Inflammatory macrophage treated with lipopolysaccharide for 4 hours (primary cell): ENCODE data around the gene MTOR.
"Not testable (repeated sequence)": the region's sequence is repeated elsewhere in the genome, so short reads cannot be mapped to it uniquely, and the experiment has no call there.

Source experiments
- DNase-seq: peaks from one replicate; pipeline ENCODE4 v3.0.0-alpha.2; 2020

MTOR gene

DNA sequence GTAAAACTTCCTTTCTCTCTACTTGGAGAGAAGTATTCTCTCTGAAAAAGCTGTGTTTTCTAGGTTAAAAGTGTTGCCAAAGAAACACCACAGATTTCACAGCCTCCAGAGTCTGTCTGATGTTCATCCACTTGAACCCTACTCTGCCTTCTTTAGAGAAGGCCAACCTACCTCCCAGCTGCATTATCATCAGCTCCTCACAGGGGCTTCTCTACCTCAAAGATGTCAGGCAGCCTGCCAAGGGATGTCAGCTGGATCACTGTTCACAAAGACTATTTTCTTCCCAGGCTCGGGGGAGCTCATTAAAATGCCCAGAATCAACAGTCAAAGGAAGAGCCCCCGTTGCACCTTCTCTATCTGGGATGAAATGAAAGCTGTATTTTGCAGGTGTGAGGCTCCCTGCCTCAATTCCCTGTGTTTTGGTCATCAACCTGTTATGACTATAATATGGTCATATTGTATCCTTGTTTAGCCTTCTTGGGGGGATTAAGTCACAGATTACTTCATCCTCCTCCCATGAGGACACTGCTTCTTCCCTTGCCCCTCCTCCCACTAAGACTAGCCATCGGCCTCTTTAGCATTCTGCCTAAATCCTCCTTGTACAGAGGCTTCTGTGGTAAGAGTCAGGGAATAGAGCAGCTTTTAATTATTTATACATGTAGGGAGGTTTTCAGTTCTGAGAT, 47.5 kb downstream of the MTOR start:
- no peak for DNase-seq

DNA sequence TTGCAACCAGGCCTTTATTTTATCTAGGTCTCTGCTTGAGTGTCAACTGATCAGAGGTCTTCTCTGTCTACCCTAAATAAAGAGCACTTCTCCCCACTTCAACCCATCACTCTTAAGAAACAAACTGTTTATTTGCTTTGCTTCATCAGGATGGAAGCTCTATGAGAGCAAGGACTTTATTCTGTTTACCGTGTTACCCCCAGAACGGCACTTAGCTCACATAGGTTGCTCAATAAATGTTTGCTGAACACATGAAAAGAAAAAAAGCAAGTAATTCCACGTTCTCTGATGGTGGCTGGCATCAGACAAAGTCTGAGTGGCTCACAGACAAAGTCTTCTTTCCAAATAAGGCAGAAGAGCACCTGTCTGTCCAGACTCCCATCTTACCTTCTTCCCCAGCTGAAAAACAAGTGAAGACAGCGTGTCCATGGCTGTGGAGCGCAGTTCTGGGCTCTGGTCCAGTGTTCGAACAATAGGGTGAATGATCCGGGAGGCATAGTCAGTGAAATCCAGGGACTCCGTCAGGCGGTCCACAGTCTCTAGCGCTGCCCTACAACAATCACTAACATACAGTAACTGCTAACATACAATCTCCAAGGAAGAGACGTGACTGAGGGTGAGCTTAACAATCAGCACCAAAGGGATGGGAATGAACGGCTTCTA, 50.3 kb downstream of the MTOR start:
- DNase-seq: no peak

DNA sequence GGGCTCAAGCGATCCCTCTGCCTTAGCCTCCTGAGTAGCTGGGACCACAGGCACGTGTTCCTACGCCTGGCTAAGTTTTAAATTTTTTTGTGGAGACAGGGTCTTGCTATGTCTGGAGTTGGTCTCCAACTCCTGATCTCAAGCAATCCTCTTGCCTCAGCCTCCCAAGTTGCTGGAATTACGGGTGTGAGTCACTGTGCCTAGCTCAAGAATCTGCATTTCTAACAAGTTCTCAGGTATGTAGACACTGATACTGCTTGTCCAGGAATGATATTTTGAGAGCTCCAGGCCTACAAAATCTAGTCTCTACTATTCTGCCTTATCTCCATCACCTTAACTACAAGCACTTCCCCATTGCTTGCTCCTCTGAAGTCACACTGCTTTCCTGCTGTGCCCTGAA, 50.9 kb downstream of the MTOR start:
- DNase-seq: no peak

DNA sequence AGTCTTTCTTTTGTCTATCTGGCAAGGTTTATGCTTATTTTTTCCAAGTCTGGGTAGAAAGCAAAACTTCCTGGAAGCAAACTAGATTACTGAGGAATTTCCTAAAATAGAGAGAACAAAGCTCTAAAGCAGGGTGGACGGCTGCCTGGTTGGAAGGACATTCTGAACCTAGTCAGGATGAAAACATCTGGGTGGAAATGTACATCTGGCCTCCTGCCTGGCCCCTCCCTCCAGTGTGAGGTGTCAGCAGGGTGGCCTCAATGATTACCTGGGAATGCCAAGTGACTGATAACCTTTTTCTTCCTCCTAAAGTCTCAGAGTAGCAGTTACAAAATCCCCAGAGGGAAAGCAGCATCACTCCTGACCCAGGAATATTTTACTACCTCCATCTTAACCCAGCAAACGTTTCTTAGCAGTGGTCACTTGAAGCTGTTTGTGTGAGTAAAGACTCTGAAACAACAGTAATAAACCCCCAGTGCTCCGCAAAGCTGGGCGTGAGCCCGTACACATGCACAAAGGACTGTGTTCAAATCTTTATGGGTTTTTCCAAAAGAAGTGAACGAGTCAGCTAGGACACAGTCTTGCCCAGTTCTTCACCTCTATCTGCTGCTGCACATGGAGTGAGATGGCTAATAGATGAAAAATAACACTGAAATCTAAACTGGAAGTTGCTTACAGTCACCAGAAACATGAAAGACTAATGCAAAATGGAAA, 54.3 kb downstream of the MTOR start:
- no peak for DNase-seq

DNA sequence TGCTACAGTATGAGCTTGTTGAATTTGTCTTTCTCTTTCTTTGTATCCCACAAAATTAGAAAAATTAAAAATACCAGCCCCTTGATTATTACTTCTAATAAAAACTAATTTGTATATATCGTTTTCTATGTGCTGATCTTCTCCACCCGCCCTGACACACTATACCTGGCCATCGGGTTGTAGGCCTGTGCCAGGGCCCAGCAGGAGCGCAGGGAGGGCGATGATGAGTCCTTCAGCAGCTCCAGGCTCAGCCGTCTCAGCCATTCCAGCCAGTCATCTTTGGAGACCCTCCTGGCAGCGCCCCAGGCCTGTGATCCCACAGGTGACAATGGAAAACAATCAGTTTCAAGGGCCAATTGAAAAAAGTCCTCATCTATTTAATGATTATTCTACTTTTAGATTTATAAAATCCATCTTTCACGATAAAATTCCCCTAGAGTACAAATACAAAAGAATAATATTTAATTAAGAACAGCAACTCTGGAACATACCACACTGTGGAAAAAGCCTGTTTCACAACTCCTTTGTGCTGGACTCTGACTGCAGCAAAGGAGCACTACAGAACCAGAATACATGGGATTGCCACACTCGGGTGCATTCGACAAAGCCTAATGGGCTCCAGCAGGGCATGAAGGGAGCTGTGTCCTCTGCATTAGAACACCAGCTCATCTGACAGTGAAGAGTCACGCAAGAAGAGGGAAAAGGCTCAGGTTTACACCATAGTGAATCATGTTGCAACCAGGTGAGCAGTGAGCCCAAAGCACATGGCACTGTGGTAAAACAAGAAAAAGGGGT, 57.8 kb downstream of the MTOR start:
- no peak for DNase-seq

DNA sequence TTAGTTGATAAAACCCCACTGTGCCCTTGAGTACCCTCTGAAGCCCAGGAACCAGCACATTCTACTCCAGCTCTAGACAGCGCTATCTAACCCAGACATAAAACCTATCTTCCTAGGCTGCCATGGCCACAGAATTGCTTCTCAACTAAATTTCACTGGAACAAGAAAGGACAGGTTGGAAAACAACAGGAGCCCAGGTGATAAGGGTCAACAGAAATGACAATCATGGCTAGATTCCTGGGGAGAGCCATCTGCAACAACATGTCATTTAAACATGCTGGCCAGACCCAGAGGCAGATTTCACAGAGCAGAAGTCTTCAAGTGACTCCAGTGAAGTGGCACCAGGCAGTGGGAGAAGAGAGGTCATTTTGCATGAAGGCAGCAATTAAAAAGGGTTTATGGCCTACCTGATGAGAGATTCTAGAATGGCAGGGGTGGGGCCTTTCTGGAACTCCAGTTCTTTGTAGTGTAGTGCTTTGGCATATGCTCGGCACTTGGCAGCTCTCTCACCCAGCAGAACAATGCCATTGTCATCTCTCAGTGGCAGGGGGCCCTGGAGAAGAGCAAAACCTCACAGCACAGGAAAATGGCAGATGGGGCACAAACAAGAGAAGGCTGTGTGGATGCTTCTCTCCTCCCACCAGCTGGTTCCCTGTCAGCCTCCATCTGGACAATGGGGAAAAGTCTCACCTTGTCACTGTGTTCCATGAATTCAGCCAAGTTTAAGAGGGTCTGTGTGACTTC, 63.3 kb downstream of the MTOR start:
- DNase-seq: no peak

DNA sequence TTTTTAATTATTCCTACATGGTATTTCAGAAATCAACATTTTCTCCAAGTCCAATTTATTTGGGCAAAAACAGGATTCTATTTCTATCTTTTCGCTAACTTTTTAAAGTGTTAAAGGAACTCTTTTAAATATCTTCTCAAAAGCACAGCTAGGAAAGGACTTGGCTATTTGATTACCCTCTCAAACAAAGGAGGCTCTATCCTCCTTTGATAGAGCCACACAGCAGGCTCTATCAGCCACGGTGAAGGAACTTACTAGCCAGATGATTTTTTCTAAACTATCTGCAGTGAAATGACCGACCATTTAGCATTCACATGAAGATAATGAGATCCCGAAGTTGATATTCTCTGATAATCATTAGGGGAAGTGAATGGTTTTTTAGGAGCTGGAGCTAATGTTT, 64.1 kb downstream of the MTOR start:
- no peak for DNase-seq

DNA sequence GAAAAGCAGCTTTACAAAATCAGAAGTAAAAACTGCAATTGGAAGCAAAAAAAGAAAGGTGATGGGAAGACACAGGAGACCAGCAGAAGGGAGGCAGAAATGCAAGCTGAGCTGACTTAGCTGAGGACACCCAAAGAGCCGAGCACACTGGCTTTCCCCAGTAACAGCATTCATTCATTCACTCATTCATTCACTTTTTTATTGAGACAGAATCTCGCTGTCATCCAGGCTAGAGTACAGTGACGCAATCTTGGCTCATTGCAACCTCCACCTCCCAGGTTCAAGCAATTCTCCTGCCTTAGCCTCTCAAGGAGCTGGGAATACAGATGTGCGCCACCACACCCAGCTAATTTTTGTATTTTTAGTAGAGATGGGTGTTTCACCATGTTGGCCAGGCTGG, 65.0 kb downstream of the MTOR start:
- DNase-seq: no peak

DNA sequence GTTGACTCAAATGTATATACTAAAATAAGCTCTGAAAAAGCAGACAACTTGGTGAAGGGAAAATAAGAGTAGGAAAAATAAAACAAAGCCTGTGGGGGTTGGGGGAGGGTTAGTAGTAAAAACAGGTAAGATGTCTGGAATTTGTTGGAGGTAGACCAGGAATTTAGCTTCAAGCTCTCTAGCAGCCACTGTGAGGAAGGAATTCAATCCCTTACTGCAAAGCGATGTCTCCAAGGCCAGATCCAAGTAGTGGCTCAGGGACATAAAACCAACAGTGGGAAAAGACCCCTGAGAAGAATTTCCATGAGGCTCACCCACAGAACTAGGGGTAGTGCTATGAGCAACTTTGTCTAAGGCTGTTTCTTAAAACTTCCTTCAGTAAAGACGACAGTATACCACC, 65.4 kb downstream of the MTOR start:
- DNase-seq: no peak

DNA sequence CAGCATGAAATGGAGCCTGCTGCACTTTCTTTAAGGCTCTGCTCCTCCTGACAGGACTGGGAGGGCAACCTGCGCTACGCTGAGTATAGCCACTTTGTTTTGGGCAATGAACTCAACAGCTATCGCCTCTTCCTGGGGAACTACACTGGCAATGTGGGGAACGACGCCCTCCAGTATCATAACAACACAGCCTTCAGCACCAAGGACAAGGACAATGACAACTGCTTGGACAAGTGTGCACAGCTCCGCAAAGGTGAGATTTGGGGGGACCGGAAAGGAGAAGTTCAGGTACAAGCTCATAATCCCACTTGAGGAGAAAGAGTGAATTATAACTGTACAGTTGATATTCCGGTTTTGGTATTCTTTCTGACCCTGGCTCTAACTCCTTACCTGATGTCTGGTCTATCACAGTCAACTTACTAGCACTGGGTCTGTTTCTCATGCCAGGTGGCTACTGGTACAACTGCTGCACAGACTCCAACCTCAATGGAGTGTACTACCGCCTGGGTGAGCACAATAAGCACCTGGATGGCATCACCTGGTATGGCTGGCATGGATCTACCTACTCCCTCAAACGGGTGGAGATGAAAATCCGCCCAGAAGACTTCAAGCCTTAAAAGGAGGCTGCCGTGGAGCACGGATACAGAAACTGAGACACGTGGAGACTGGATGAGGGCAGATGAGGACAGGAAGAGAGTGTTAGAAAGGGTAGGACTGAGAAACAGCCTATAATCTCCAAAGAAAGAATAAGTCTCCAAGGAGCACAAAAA, 67.8 kb downstream of the MTOR start:
- no peak for DNase-seq

DNA sequence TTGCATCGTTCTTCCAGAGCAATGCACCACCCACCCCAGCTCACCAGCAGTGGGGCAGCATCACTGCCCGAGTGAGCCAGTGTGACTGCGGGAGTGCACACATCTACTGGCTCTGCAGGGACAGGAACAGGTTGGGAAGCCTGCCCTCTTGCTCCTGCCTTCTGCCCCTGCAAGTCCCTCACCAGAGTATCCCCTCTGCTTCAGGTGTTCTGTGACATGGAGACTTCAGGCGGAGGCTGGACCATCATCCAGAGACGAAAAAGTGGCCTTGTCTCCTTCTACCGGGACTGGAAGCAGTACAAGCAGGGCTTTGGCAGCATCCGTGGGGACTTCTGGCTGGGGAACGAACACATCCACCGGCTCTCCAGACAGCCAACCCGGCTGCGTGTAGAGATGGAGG, 69.0 kb downstream of the MTOR start:
- no peak for DNase-seq

DNA sequence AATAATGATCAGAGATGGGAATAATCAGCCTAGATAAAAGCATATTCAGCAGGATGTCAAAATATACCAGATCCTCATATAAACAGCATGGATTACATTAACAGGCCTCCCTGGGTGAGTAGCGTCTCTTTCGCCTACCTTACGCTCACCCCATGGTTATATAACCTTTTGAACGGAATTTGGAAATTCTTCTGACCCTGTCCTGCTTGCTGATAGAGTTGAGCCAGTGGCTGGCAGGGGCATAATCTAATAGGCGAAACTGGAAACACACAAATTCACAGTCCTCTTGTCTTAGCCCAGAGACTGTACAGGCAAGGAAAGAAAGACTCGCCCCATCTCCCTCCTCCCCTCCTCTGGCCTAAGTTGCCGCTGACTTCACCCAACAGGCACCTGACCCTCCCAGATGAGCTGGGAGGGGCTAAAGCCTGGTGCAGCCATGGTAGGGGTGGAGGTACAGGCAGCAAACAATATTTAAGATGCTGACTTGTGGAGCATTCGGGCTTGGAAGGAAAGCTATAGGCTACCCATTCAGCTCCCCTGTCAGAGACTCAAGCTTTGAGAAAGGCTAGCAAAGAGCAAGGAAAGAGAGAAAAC, 73.4 kb downstream of the MTOR start, which contains the start of gene ANGPTL7:
TSS of gene ANGPTL7 (plus strand) at position 498 of the 594 bp plus-strand sequence. CDS start 225 bp downstream, outside the sequence.
- DNase-seq: no peak

DNA sequence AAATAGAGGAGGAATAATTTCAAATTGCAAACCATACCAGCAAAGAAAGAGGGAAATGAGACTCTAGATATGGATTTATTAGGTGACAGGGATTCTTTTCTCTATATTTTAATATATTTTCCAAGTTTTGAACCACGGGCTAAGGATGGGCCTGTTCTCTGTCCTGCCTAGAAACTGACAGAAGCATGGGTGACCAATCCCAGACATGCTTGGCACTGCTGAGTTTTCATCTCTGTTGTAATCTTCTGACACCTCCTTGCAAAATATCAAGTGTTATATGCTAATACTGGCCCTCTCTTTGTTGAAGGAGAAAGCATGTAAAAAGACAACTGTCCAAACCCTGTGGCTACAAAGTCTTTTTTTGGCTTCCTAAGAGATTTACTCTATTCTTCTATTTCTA, 74.0 kb downstream of the MTOR start:
- no peak for DNase-seq

DNA sequence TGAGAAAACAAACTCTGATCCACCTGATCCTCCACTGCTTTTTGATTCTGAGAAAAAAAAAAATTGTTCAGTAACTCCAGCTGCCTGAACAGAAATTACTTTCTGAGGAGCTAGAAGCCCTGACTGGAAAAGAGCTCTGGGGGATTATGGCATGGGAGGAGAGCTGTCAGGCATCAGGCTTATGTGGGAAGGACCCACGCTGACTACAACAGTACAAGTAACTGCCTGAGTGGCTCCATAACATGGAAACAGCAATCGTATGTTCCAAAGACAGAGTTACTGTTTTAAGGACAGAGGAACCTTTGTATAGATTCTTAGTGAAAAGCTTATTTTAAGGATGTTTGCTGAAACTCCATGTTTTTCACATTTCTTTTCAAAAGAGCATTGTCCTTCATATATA, 74.4 kb downstream of the MTOR start:
- no peak for DNase-seq

DNA sequence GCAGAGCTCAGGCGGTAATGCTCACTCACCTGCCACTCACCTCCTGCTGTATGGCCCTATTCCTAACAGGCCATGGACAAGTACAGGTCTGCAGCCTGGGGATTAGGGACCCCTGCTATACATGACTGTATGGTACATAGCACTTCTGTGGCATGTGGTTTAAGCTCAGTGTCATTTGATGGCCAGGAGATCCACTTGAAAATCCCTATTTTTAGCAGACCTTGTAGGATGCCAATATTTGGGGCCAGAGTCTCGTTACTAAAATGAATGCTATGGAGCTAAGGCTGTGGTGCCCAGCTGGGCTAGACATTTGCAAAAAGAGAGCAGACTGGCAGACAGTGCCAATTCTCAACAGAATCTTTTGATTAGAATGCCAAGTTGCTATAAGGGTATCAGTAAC, 74.9 kb downstream of the MTOR start:
- DNase-seq: no peak

DNA sequence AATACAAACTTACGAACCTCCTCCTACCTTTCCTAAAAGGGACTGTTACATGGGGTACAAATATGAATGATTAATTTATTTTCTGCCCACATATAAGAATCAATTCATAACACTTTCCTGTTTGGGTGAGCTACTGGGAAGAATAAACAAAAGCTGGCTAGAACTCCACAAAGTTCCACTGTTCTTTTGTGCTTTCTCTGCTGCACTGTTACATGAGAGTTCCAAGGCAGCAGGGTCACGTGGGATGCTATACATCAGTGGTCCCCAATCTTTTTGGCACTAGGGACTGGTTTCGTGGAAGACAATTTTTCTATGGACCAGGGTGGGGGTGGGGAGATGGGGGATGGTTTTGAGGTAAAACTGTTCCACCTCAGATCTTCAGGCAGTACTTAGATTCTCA, 75.4 kb downstream of the MTOR start:
- no peak for DNase-seq

DNA sequence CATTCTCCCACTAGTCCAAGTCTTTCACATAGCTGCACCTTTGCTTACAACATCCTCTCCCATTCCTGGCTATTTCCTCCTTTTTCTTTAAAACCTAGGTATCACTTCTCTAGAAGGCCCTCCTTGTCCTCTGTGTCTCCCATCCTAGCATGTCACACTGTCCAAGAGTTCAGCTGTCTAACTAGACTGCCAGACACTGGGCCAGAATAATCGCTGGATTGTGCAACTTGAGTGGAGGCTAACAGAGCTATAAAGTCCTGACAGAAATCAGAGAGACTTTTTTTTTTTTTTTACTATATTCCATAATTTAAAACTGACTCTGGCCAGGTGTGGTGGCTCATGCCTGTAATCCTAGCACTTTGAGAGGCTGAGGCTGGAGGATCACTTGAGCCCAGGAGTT, 77.4 kb downstream of the MTOR start:
- DNase-seq: no peak

DNA sequence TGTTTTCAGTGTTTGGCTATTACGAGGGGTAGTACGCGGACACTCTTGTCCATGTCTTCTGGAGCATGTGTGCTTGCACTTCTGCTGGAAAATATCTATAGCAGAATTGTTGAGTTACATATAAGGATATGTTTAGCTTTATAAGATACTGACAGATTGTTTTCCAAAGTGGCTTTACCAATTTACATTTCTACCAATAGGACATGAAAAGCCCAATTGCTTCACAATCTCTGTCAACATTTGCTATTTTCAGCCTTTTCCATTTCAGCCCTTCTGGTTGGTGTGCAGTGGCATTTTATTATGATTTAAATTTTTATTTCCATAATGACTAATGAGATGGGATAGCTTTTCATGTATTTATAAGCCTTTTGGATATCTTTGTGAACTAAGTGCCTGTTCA, 79.5 kb downstream of the MTOR start:
- DNase-seq: no peak

DNA sequence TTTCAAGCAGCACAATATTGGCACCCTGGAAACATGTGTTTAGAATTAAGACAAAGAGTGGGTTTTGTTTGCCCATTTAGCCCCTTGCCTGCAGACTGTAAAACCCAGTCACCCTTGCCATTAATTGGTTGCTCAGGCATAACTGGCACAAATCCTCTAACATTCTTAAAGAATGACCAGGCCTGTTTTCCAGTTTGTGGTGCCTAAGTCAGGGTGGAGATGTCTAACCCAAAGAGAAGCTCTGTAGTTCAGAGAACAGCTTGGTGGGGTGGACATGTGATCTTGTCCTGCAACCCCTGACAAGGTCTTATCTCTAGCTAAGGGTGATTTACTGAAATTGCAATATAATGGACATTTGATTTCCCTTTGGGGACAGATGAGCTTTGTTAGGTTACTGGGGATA, 82.0 kb downstream of the MTOR start:
- no peak for DNase-seq

DNA sequence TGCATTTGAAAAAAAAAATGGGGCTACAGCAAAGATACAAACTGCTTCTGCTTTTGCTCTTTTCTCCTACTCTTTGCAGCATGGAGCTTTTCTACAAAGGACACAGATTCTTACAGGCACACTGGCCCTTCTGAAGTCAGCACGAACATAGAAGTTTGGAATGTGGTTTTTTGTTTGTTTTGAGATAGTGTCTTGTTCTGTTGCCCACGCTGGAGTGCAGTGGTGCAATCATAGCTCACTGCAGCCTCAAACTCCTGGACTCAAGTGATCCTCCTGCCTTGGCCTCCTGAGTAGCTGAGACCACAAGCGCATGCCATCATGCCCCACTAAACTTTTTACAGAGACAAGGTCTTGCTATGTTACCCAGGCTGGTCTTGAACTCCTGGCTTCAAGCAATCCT, 82.6 kb downstream of the MTOR start:
- not testable (repeated sequence) for DNase-seq

DNA sequence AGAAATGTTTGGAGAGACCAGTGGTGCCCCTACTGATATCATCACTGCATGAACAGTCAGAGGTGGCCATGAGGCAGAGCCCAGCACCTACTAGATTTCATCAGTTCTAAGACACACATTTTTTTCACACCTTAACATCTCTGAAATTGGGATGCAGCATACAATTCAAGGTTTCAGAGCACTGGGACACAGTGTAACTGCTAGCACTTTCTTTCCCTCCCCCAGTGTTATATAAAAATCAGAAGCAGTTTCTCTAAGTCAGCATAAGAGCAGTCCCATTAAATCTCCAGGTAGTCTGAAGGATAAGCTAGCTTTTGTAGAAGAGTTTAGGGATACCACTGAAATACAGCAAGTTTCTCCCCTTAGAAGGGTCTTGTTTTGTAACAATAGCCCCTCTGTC, 83.2 kb downstream of the MTOR start:
- no peak for DNase-seq
